Tibial artery (tissue), 4 donors: Measurements from ENCODE around the gene BFAR.
"Not testable (repeated sequence)": the region's sequence is repeated elsewhere in the genome, so short reads cannot be mapped to it uniquely, and the experiment has no call there.

Source experiments
- DNase-seq, 2 donors: peaks; one replicate each; pipeline ENCODE4 v3.0.0-alpha.2; 2019
- H3K27ac ChIP-seq, 2 donors: fragments of 200-600 bp; sonication (generic) in 1 of 2; 1 replicate in 1 of 2; 2 replicates in 1 of 2; pipeline ENCODE4 v1.5.1; 2018 to 2019; ENCODE audit warnings: mild to moderate bottlenecking in 1 of 2
- H3K27me3 ChIP-seq, 2 donors: fragments of 200-600 bp; sonication (generic) in 1 of 2; one replicate each; pipeline versions ENCODE4 v1.5.1 to v1.6.0; 2016 to 2019
- H3K36me3 ChIP-seq, 3 donors: fragments of 200-600 bp; sonication (generic) in 2 of 3; one replicate each; pipeline ENCODE4 v1.5.1; 2016 to 2019; ENCODE audit warnings: mild to moderate bottlenecking in 2 of 3
- H3K4me1 ChIP-seq, 4 donors: fragments of 200-600 bp; sonication (generic) in 2 of 4; 1 replicate in 3 of 4; 2 replicates in 1 of 4; pipeline ENCODE4 v1.5.1; 2016 to 2019
- H3K4me3 ChIP-seq, 2 donors: fragments of 200-600 bp; sonication (generic) in 1 of 2; 1 replicate in 1 of 2; 2 replicates in 1 of 2; pipeline ENCODE4 v1.5.1; 2018 to 2019; ENCODE audit warnings: mild to moderate bottlenecking in 2 of 2
- H3K9me3 ChIP-seq, 3 donors: fragments of 200-600 bp; sonication (generic) in 1 of 3; one replicate each; pipeline ENCODE4 v1.5.1; 2016 to 2019
- intact Hi-C: fragments of 100-400 bp; cut with DNase I; formaldehyde crosslinking; loops from one replicate; pipeline ENCODE4 v1.15.0; 2023; ENCODE audit warnings: low total_unique reads
- TF ChIP-seq, protein P1 (sequence below), 2 experiments: fragments of 200-600 bp in 1 of 2; fragments of 450-650 bp in 1 of 2; IDR thresholded peaks; one replicate each; pipeline ENCODE4 v1.5.1; 2017 to 2019; ENCODE audit warnings: antibody characterized with exemption in 2 of 2, mild to moderate bottlenecking in 1 of 2, moderate library complexity in 1 of 2

The BFAR gene

GRCh38 chr16:14629919-14630619, 2.7 kb upstream of the BFAR start, which contains the start of gene PARN:
PARN (minus strand) TSS chr16:14630260; CDS start chr16:14630125, 135 bp downstream.
- peak within 1 kb of the TSS; percentile 88 to 90 for H3K27ac ChIP-seq
- no peaks in the 10 kb centered on the region for H3K9me3 ChIP-seq
- peaks cover 0 to 46% (median 25%) of the 10 kb centered on the region in 4 donors for H3K4me1 ChIP-seq
- peak; percentile 95 to 98 for DNase-seq
- H3K36me3 ChIP-seq, result peaks cover 22 to 29% (median 23%) of the 10 kb centered on the region in 3 donors
- intact Hi-C loops, result loop anchor here (10.0 kb wide), 1 partner anchor 325 kb away; no protein-coding TSS in a partner anchor
- H3K4me3 ChIP-seq, result peak within 1 kb of the TSS; percentile 79 to 89
- TF ChIP-seq, protein P1, sequence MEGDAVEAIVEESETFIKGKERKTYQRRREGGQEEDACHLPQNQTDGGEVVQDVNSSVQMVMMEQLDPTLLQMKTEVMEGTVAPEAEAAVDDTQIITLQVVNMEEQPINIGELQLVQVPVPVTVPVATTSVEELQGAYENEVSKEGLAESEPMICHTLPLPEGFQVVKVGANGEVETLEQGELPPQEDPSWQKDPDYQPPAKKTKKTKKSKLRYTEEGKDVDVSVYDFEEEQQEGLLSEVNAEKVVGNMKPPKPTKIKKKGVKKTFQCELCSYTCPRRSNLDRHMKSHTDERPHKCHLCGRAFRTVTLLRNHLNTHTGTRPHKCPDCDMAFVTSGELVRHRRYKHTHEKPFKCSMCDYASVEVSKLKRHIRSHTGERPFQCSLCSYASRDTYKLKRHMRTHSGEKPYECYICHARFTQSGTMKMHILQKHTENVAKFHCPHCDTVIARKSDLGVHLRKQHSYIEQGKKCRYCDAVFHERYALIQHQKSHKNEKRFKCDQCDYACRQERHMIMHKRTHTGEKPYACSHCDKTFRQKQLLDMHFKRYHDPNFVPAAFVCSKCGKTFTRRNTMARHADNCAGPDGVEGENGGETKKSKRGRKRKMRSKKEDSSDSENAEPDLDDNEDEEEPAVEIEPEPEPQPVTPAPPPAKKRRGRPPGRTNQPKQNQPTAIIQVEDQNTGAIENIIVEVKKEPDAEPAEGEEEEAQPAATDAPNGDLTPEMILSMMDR (IDR thresholded peaks at IDR 0.05), result peak in 1 of 2 experiments; percentile 13
- no peaks in the 10 kb centered on the region for H3K27me3 ChIP-seq

DNA sequence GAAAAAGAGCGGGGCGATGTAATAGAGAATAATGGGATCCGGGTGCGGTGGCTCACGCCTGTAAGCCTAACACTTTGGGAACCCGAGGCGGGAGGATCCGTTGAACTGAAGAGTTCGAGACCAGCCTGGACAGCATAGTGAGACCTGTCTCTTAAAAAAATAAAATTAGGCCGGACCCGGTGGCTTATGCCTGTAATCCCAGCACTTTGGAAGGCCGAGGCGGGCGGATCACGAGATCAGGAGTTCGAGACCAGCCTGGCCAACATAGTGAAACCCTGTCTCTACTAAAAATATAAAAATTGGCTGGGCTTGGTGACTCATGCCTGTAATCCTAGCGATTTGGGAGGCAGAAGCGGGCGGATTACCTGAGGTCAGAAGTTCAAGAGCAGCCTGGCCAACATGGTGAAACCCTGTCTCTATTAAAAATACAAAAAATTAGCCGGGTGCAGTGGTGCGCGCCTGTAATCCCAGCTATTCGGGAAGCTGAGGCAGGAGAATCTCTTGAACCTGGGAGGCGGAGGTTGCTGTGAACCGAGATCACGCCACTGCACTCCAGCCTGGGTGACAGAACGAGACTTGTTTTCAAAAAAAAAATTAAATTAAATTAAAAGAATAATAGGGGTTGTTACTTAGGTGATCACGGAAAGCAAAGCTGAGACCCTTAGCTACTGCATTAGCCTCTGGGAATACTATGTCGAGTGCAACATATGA, 2.0 kb upstream of the BFAR start:
- Histone ChIP-seq H3K4me1 (peaks cover 0 to 53% (median 30%) of the 10 kb centered on the region in 4 donors), H3K27ac (peak overlapping the region; percentile 88 to 90), H3K36me3 (peaks cover 16 to 22% (median 16%) of the 10 kb centered on the region in 3 donors), H3K4me3 (peak overlapping the region; percentile 79 to 89)
- peak in 1 of 2 donors; percentile 28 for DNase-seq
- H3K9me3 ChIP-seq, H3K27me3 ChIP-seq, intact Hi-C loops: not testable (repeated sequence)

- Histone ChIP-seq H3K36me3 (peaks cover 0 to 11% (median 10%) of the 10 kb centered on the region in 3 donors), H3K4me3 (peak overlapping the region; percentile 63 to 77), H3K27ac (peak overlapping the region; percentile 84 to 87), H3K27me3 (no peaks in the 10 kb centered on the region), H3K9me3 (no peaks in the 10 kb centered on the region), H3K4me1 (peaks cover 0 to 53% (median 30%) of the 10 kb centered on the region in 4 donors)
- no peak for DNase-seq
- TF ChIP-seq, protein P1 (IDR thresholded peaks at IDR 0.05), result no peak
- intact Hi-C loops, result no loop called here
Measured at GRCh38 chr16:14634389-14634725, 1.6 kb downstream of the BFAR start.

DNA sequence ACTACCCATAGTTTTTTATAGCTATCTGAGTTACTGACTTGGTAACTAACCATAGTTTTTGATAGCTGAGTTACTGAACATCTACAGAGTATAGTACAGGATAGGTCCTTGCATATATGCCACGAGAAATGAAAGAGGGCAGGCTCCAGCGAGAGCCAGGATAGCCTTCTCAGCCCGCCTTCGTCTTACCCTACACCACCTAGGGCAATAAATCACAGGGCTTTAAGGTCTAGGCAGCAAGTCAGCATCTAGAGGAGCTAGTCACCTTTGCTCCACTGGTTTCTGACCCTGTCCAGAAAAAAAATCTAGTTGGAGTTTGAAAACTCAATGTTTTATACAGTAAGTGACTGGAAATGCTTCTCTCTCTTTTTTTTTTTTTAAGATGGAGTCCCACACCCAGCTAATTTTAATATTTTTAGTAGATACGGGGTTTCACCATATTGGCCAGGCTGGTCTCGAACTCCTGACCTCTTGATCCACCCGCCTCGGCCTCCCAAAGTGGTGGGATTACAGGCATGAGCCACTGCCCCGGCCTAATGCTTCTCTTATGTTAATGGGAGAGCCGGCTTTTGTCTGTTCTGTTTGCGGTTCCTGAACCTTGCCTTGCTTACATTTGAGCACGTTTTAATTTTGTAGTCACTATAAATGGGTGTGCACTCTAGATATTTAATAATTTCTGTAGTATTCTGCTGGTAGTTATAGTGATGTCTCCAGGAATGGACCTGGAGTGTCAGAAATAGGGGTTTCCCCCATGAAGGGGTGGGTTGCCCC, 2.8 kb downstream of the BFAR start:
- intact Hi-C loops, result no loop called here
- TF ChIP-seq, protein P1 (IDR thresholded peaks at IDR 0.05), result no peak
- Histone ChIP-seq H3K27ac (no peak overlapping the region), H3K4me3 (no peak overlapping the region), H3K36me3 (peaks cover 0 to 20% (median 10%) of the 10 kb centered on the region in 3 donors), H3K9me3 (no peaks in the 10 kb centered on the region), H3K27me3 (no peaks in the 10 kb centered on the region), H3K4me1 (peaks cover 0 to 48% (median 28%) of the 10 kb centered on the region in 4 donors)
- no peak for DNase-seq

- H3K4me3 ChIP-seq, H3K27ac ChIP-seq, DNase-seq, intact Hi-C loops, H3K9me3 ChIP-seq, H3K27me3 ChIP-seq: not testable (repeated sequence)
- Histone ChIP-seq H3K4me1 (peaks cover 0 to 41% (median 28%) of the 10 kb centered on the region in 4 donors), H3K36me3 (peaks cover 0 to 23% (median 10%) of the 10 kb centered on the region in 3 donors)
Measured at GRCh38 chr16:14636179-14636950, 3.6 kb downstream of the BFAR start.

DNA sequence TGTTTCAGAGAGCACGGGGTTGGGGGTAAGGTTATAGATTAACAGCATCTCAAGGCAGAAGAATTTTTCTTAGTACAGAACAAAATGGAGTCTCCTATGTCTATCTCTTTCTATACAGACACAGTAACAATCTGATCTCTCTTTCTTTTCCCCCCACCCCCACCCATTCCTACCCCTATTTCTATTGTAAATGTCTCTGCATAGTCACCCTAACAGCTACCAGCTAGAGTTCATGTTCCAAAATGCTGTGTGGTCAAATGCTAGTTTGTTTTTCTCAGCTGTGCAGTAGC, 4.1 kb downstream of the BFAR start:
- not testable (repeated sequence) for DNase-seq

More for the DNA sequence above, 4.1 kb downstream of the BFAR start:
- peaks cover 0 to 23% (median 10%) of the 10 kb centered on the region in 3 donors for H3K36me3 ChIP-seq
- intact Hi-C loops, H3K9me3 ChIP-seq, H3K4me3 ChIP-seq, H3K27ac ChIP-seq, H3K27me3 ChIP-seq: not testable (repeated sequence)
- peaks cover 0 to 38% (median 25%) of the 10 kb centered on the region in 4 donors for H3K4me1 ChIP-seq
